ENCODE results near the gene ATG2B.
"Not testable (repeated sequence)": the region's sequence is repeated elsewhere in the genome, so short reads cannot be mapped to it uniquely, and the experiment has no call there.

Gene ATG2B

DNA sequence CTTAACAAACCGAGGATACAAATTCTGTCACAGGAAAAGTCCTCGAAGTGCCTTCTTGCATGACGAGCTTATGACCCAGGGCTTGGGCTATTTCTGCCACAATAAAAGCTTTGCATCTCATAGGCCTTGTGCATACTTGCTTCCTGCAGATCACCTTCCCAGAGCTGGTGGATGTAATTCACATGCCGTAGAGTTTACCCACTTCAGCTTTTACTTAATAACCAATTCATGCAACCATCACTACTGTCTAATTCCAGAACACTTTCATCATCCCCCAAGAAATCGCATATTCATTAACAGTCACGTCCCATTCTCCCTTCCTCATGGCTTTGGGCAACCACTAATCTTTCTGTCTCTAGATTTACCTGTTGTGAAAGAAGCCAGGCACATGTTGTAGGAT, 116.1 kb downstream of the ATG2B start:
- DNase-seq, result no peak

- DNase-seq, result no peak
These were observed 116.6 kb downstream of the ATG2B start for GRCh38 chr14:96246539-96246847.

GRCh38 chr14:96245710-96246538, 117.2 kb downstream of the ATG2B start:
- no peak for DNase-seq

DNA sequence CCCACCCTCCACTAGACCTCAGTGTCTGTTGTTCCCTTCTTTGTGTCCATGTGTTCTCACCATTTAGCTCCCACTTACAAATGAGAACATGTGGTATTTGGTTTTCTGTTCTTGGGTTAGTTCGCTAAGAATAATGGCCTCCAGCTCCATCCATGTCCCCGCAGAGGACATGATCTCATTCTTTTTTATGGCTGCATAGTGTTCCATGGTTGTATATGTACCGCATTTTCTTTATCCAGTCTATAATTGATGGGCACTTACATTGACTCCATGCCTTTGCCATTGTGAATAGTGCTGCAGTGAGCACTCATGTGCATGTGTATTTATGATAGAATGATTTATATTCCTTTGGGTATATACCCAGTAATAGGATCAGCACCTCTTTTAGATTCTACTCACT, 118.1 kb downstream of the ATG2B start:
- DNase-seq, result not testable (repeated sequence)

GRCh38 chr14:96243785-96244184, 119.4 kb downstream of the ATG2B start:
- DNase-seq, result no peak

DNA sequence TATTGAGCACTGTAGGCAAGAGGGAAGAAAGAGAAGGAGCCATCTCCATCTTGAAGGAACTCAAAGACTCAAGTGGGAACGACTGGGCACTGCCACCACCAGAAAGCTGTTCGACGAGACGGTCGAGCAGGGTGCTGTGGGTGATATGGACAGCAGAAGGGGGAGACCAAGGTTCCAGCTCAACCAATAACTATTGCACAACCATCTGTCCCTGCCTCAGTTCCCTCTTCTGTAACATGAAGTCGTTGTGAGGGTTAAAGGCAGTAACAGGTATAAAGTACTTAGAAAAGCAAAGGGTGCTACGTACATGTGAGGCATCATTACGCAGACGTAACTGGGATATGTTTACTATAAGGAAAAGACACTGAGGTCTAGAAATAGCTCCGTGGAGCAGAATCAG, 121.0 kb downstream of the ATG2B start:
- DNase-seq, result no peak

- no peak for DNase-seq
These were observed 122.5 kb downstream of the ATG2B start for GRCh38 chr14:96240641-96241040.

DNA sequence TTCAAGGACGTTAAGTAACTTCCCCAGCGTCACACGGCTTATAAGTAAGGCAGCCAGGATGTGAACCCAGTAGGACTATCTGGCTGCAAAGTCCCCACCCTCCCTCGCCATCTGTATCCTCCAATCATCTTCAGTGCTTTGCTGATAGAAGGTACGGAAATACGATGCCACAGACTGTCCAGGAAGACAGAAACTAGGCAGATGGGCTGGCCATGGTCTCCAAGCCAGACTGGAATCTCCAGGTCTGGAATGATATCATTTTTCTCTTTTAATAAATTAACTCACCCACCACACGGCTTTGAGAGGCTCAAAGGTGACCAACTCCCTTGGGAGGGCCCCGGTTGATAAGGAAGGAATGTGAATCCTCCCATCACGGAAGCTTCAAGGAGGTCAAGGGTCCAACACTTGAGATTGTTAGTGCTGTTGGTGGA, 123.4 kb downstream of the ATG2B start:
- no peak for DNase-seq

DNA sequence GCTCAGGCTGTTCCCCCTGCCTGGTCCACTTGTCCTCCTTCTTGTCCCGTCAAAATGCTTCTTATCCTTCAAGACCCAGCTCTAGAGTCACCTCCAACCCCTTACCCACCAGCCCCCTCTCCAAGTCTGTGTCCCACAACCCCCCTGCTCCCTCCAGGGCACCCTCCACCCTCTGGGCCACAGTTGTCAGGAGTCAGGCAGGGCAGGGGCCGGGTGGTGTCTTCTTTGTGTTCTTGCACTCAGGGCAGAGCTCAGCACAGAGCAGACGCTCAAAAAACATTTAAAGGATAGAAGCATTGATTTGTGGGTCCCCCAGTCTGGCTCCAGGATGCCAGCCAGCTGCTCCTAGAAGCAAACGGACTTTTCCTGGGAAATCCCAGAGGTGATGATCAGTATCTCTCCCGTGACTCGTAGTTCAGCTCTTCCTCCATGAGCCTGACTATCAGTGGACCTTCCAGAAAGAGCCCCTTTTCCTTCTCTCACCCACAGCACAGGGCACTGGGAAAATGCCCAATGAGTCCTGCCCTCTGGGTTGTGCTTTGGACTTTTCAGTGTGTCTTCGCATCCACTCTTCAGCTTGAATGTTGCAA, 124.4 kb downstream of the ATG2B start:
- DNase-seq, result no peak

DNA sequence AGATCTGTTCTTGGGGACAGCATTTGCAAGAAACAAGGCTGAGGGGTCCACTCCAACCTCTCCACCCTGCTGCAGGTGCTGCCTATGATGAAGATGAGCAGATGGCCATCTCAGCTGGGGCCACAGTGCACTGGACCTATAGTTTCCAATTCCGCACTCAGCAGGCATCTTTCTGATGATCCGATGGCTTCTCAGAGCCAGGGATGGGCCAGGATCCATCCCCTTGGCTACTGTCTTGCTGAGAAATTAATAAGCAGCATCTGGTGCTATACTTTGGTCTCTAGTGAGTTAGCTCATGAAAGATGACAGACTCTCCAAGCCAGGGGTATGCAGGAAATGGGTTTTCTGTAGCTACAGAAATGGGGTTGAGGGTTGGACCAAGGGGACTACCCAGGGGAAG, 125.5 kb downstream of the ATG2B start:
- no peak for DNase-seq

DNA sequence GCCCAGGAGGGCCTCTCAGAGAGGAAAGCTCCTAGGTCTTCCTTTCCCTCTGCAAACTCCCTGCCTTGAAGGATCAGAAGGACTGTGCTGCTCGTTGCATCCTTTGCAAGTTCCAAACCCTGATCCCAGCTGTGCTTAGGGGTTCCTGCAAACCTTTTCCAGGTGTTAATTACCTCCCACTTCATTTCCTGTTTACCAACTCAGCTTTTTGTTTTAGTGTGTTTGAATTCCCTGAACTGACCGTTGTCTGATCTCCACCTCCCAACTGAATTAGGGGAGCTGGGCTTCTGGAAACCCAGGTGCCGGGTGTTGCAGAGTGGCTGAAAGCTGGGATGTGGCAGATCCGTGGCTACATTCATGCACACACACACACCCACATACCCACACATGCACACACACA, 127.7 kb downstream of the ATG2B start:
- DNase-seq, result no peak

DNA sequence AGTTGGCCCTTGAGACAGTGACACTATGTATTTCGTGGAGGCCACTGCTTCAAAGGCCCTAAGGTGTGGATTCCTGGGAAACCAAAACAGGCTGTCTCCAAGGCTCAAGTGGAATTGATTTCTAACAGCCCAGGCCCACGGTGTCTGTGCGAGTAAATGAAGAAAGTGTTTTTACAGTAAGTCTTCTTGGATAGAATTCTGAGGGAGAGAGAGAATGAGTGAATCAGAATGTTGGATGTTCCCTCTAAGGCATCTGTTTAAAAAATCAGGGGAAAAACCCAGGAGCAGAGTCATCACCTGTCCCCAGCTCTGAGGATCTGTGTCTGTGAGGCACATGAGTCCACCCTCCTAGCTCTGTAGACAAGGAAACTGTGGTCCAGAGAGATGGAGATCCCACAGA, 129.5 kb downstream of the ATG2B start:
- no peak for DNase-seq

DNA sequence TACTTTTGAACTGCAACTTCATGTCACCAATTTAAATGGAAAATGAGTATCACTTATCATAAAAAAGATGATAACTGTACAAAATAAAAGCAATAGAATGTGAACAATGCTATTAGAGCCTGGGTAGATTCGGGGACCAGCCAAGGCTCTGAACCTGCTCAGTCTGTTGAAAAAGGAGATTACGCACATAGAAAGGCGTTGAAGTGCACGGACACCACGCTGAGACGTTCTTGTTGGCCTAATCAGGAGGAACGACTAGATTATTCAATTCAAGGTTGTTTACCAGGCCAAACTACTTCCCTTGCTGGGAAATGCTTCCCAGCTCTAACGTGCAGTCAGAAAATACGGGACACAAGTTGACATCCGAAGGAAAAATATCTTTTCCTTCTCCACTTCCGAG, 130.6 kb downstream of the ATG2B start:
- DNase-seq, result no peak

DNA sequence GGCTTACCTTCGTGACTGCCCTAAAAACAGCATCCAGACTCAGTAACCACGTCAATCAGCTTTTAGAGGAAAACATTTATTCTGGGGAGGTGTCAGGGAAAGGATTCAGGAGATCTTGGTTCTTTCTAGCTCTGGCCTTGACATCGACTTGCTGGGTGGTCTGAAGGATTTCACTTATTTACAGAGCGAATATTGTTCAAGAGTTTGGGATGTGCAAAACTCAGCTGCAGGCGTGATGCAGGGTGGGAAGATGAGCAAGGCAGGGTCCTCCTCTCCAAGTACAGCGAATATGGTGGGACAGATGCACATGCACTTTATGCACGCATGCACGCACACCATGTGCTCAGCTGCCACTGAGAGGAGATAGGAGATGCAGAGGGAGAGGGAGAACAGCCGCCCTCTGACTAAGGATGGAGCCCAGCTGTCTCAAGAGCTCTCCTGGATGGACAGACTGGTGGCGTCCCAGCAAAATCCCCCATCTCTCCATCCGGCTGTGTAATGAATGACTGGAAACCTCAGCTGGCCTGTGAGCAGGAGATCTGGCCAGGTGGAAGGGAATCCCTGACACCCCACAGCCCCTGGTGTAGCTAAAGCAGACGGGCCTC, 131.5 kb downstream of the ATG2B start:
- peak; percentile 79 for DNase-seq

DNA sequence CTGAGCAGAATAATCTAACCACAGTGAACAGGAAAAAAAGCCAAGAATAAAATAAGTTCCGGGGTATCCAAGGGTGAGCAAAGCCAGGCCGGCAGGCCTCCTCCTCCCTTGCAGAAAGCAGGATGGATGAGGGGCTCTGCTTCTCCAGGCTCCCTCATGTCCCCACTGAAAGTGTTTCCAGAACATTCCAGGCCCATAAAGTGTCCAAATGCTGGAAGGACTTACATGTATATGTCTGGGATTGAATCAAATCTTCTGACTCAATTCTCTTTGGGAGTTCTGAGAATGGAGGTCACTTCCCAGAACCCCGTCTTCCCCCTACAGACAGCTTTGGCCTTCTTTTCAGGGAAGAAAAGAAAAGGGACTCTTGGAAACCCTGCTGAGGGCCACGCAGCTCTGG, 132.1 kb downstream of the ATG2B start:
- no peak for DNase-seq

GRCh38 chr14:96229315-96229714, 133.8 kb downstream of the ATG2B start:
- DNase-seq, result no peak
